GM11168 (cell line): Measurements from ENCODE around the gene AXIN1.

Experiments
- in situ Hi-C: fragments of 300-500 bp; cut with MboI; formaldehyde crosslinking; loops from one replicate; pipeline ENCODE4 v1.12.0; 2022; ENCODE audit warnings: low sequenced_read_pairs; ENCODE audit not compliant: unreplicated experiment

Gene AXIN1

GRCh38 chr16:287298-287811 is 65.2 kb downstream of the AXIN1 start:
- in situ Hi-C loops = no loop called here

GRCh38 chr16:286491-287297 is 65.8 kb downstream of the AXIN1 start:
- in situ Hi-C loops = no loop called here

- in situ Hi-C loops = no loop called here
Measured at GRCh38 chr16:285146-286055, 67.1 kb downstream of the AXIN1 start.

- in situ Hi-C loops = no loop called here
Measured at GRCh38 chr16:284204-285120, 68.1 kb downstream of the AXIN1 start.

- in situ Hi-C loops = no loop called here
Measured at GRCh38 chr16:283033-283805, 69.3 kb downstream of the AXIN1 start, which contains the start of gene PDIA2. Gene PDIA2 (plus strand): TSS chr16:283164. CDS start chr16:283170, 6 bp downstream.

- in situ Hi-C loops = no loop called here
Measured at GRCh38 chr16:282491-282890, 70.0 kb downstream of the AXIN1 start.

- in situ Hi-C loops = no loop called here
Measured at GRCh38 chr16:281660-282255, 70.8 kb downstream of the AXIN1 start.

GRCh38 chr16:280991-281659 is 71.4 kb downstream of the AXIN1 start:
- in situ Hi-C loops = no loop called here

- in situ Hi-C loops = no loop called here
Measured at GRCh38 chr16:280552-280951, 72.0 kb downstream of the AXIN1 start, which contains the start of gene ARHGDIG. Gene ARHGDIG (plus strand): TSS chr16:280591. CDS start chr16:280681, 90 bp downstream.

- in situ Hi-C loops = no loop called here
Measured at GRCh38 chr16:280005-280460, 72.5 kb downstream of the AXIN1 start.

- in situ Hi-C loops = no loop called here
Measured at GRCh38 chr16:279531-279930, 73.0 kb downstream of the AXIN1 start.

GRCh38 chr16:278863-279366 is 73.6 kb downstream of the AXIN1 start:
- in situ Hi-C loops = no loop called here

- in situ Hi-C loops = no loop called here
Measured at GRCh38 chr16:276426-277077, 76.0 kb downstream of the AXIN1 start.

- in situ Hi-C loops = no loop called here
Measured at GRCh38 chr16:275786-276232, 76.7 kb downstream of the AXIN1 start, which contains the start of gene RGS11. Gene RGS11 (minus strand): TSS chr16:275944. CDS start chr16:275911, 33 bp downstream.

GRCh38 chr16:275041-275641 is 77.4 kb downstream of the AXIN1 start:
- in situ Hi-C loops = no loop called here

GRCh38 chr16:273547-274421 is 78.7 kb downstream of the AXIN1 start:
- in situ Hi-C loops = no loop called here
